HG02623 (cell line): ENCODE data around the gene ZNF445.
"Not testable (repeated sequence)": the region's sequence is repeated elsewhere in the genome, so short reads cannot be mapped to it uniquely, and the experiment has no call there.

ENCODE experiments used
- ATAC-seq: cut with Tn5 transposase; IDR thresholded peaks from one replicate; pipeline ENCODE4 v1.9.1; 2021; ENCODE audit warnings: moderate library complexity; ENCODE audit not compliant: unreplicated experiment

Gene ZNF445

DNA sequence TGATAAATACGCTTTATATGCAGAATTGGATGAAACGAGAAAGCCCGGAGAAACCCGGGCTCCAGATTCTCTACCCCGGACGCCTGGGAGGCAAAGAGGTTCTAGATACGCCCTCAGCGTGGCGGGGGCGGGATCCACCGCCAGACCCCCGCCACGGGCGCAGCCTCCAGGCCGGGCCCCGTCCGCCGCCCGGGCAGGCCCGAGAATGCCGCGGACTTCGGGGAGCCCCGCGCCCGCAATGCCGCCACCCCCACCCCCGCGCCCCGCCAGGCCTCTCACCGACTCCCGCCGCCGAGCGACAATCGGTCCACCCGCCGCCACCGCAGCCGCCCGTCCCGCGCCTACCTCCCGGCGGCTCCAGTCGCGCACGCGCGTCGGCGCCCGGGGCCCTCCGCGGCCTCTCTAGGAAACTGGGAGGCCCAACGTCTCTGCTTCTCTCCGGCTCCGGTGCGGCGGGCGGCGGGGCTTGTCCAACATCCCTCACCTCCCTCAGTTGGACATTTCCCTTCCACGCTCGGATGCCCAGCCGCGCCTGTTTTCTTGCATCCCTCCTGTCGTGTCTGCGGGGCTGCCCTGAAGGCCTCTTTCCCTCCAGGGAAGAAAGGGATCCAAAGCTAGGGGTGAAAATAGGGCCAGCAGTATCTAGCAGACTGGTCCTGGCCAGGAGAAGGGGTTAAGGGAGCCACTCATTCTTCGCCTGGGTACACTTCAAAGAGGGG is at the start of gene ZNF445:
TSS of gene ZNF445 (minus strand) at position 359 of the 719 bp plus-strand sequence. CDS start 22,121 bp downstream, outside the sequence.
- ATAC-seq: peak; percentile 82

GRCh38 chr3:44525060-44525459 is 47.6 kb upstream of the ZNF445 start:
- no peak for ATAC-seq

GRCh38 chr3:44522494-44522933 is 45.0 kb upstream of the ZNF445 start:
- ATAC-seq: no peak

DNA sequence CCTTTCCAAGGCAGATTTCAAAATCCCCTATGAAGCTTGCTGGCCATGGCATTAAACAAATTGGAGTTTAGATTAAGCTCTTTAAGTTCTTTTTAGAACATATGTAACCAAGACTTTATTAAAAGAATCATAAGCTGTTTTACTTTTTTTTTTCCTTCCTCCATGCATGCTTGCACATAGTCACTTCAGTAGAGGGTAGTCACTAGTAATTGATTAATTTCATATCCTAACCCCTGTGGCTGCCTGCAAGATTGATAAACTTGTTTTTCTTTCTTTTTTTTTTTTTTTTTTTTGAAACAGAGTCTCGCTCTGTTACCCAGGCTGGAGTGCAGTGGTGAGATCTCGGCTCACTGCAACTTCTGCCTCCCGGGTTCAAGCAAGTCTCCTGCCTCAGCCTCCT is 44.3 kb upstream of the ZNF445 start:
- ATAC-seq: no peak

- no peak for ATAC-seq
Observed at GRCh38 chr3:44518782-44519156, 41.3 kb upstream of the ZNF445 start.

- ATAC-seq: no peak
Observed at GRCh38 chr3:44516230-44516629, 38.8 kb upstream of the ZNF445 start.

DNA sequence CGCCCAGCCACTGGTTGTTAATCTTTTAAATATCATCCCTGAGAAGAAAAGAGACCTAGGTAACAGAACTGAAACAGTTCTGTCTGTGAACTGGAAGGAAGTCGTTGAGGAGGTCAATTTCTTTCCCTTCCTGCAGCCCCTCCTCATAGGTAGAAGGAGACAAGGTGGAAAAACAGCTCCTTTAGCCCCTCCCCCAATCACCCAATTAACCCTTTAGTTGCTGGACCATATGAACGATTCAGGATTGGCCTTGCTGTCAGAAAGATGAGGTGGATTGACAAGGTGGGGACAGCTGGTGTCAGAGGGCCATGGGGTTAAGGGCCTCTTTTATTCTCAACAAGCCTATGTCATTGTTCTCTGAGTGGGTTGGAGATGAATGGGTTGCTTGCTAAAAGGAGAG is 36.0 kb upstream of the ZNF445 start:
- ATAC-seq: no peak

GRCh38 chr3:44511238-44511566 is 33.7 kb upstream of the ZNF445 start:
- no peak for ATAC-seq

DNA sequence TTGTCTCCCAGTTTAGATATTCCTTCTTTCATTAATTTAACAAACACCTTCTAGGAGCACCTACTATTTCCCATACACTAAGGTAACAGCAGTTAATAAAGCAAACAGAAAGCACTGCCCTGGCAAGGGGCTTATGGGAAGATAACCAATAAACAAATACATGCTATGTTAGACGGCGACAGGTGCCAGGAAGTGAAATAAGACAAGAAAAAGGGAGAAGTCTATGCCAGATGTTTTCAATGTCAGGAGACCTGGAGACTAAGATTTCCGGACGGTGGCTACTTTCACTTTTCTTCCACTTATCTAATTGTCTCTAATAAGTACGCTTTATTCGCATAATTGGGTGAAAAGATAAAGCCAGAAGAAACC is 32.5 kb upstream of the ZNF445 start:
- ATAC-seq: no peak

GRCh38 chr3:44509393-44509921 is 32.0 kb upstream of the ZNF445 start:
- no peak for ATAC-seq

DNA sequence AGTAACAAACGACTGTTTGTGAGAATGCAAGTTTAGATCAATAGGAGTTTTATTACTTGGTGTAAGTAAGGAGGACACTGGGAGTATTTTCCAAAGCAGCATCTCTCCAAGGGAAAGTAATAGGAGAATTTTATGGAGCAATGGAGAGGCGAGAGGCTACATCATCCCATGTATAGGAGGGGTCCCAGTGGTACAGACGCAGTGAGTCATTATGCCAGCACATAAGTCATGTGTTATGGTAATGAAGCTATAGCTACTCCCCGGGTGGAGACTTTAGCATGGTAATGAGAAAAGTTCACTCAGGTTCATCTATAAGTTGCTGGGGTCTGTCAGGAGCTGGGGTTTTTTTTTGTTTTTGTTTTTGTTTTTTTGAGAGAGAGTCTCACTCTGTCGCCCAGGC is 29.5 kb upstream of the ZNF445 start:
- no peak for ATAC-seq

GRCh38 chr3:44506556-44506955 is 29.1 kb upstream of the ZNF445 start:
- no peak for ATAC-seq

DNA sequence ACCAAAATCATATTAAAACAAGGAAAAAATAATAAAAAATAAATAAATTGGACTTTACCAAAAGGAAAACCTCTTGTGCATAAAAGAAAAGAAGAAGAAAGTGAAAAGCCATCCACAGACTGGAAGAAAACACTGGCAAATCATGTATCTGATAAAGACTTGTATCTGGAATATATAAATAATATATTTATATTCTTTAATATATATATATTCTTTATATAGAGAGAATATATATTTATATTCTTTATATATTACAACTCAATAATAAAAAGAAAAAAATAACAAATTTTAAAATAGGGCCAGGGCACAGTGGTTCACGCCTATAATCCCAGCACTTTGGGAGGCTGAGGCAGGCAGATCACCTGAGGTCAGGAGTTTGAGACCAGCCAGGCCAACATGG is 27.1 kb upstream of the ZNF445 start:
- ATAC-seq: no peak

GRCh38 chr3:44503178-44503577 is 25.7 kb upstream of the ZNF445 start:
- ATAC-seq: not testable (repeated sequence)

- ATAC-seq: no peak
Observed at GRCh38 chr3:44501971-44502370, 24.5 kb upstream of the ZNF445 start.

DNA sequence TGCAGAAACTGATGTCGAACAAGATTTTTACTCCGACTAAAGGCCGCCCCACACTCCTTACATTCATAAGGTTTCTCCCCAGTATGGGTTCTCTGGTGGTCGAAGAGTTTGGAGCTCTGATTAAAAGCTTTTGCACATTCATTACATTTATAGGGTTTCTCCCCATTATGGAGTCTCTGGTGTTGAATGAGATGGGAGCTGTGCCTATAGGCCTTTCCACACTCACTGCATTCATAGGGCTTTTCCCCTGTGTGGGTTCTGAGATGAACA is 22.4 kb upstream of the ZNF445 start:
- not testable (repeated sequence) for ATAC-seq

DNA sequence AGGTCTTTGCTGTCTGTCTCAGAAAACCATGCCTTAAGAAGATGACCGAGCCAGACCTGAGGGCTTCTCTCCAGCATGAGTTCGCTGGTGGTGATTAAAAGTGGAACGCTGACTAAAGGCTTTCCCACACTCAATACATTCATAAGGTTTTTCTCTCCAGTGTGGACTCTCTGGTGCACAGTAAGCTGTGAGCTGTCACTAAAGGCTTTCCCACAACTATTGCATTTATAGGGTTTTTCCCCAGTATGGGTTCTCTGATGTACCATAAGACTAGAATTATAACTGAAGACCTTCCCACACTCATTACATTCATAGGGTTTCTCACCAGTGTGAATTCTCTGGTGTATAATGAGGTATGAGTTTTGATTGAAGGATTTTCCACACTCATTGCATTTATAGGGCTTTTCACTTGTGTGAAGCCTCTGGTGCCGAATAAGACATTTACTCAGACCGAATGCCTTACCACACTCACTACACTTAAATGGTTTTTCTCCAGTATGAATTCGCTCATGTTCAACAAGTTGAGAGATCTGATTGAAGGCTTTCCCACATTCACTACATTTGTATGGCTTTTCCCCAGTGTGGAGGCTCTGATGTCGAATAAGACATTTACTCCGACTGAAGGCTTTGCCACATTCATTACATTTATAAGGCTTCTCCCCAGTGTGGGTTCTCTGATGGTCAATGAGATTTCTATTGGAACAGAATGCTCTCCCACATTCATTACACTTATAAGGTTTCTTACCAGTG is 21.9 kb upstream of the ZNF445 start:
- ATAC-seq: no peak

- no peak for ATAC-seq
Observed at GRCh38 chr3:44495636-44496415, 18.4 kb upstream of the ZNF445 start.

GRCh38 chr3:44492496-44492895 is 15.0 kb upstream of the ZNF445 start:
- no peak for ATAC-seq

DNA sequence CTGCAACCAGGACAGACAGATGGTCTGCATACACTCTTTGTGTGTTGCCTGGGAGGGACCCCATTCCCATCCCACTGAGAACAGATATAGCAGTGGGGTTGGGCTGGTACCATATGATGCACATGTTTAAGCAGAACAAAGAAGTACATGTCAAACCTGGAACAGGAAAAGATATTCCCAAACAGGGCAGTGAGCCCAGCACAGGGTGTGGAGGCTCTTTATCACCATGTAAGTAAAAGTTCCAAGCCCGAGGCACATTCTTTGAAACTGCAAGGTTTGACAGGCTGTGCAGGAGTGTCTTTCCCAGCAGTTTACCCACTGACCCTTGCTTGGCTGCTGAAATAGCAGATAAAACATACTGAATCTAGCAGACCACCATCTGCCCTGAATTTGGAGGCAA is 5.3 kb upstream of the ZNF445 start:
- ATAC-seq: no peak

GRCh38 chr3:44478606-44479094 is 1.2 kb upstream of the ZNF445 start:
- no peak for ATAC-seq

DNA sequence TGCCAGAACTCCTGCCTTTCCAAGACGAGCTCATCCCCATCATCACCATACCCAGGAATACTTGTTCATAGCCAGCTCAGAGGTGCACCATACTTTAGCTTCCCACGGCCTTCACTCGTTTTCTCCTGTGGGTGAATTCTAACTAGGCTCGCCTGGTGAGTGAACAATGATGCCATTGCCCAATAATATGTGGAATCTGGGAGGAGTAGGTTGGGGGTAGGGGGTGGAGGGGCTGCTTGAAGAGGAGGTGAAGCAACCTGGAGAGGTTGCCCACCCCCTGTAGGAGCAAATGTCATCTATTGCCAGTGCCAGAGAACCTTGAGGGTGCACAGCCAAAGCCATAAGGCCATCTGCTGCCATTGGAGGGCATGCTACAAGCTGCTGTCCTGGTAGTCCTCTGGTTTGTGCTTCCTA is 592 bp upstream of the ZNF445 start:
- ATAC-seq: no peak
